Lower lobe of right lung (tissue), 2 donors: ENCODE results near the gene OXER1. TPM values are rescaled to one million over a fixed set of nuclear protein-coding genes. Genes with fewer than 3 reads are reported as not detected.

Source experiments
- ATAC-seq, 2 donors: fragments of 200-7000 bp; cut with Tn5 transposase; one replicate each; pipeline ENCODE4 v1.9.1; 2020 to 2022; ENCODE audit warnings: mild to moderate bottlenecking in 2 of 2, moderate library complexity in 2 of 2
- DNase-seq: peaks from one replicate; pipeline ENCODE4 v3.0.0-alpha.2; 2020
- H3K27ac ChIP-seq: fragments of 200-600 bp; one replicate; pipeline ENCODE4 v1.8.0; 2022
- H3K27me3 ChIP-seq: fragments of 200-600 bp; one replicate; pipeline ENCODE4 v1.8.0; 2022; ENCODE audit warnings: low read depth
- H3K36me3 ChIP-seq: fragments of 200-600 bp; one replicate; pipeline ENCODE4 v1.8.0; 2022; ENCODE audit warnings: mild to moderate bottlenecking
- H3K4me1 ChIP-seq: fragments of 200-600 bp; one replicate; pipeline ENCODE4 v1.8.0; 2022
- H3K4me3 ChIP-seq: fragments of 200-600 bp; one replicate; pipeline ENCODE4 v1.8.0; 2022; ENCODE audit warnings: mild to moderate bottlenecking
- H3K9me3 ChIP-seq: fragments of 200-600 bp; one replicate; pipeline ENCODE4 v1.8.0; 2022
- intact Hi-C: fragments of 100-400 bp; cut with DNase I; formaldehyde crosslinking; loops from one replicate; pipeline ENCODE4 v1.11.0; 2022
- long read RNA-seq: library from polyadenylated mRNA; unstranded; transcript quantifications from one replicate; pipeline ENCODE4 v2.0.0, GENCODE V29; 2021
- total RNA-seq: library from RNA; stranded (reverse); fragmentation: NEBNext Ultra II Directional; extraction: Animal tissue kit (Norgen Biotek cat#: 25700); gene quantifications from one replicate; pipeline ENCODE4 v1.2.1, GENCODE V29; 2021
- TF ChIP-seq, protein P1 (sequence below): fragments of 200-600 bp; IDR thresholded peaks from one replicate; pipeline ENCODE4 v1.8.0; 2022; ENCODE audit warnings: antibody characterized with exemption, mild to moderate bottlenecking
- donor health status: DM: no; HTN: yes; CAD: no; lungs with severe emphysema.

Gene OXER1, protein sequence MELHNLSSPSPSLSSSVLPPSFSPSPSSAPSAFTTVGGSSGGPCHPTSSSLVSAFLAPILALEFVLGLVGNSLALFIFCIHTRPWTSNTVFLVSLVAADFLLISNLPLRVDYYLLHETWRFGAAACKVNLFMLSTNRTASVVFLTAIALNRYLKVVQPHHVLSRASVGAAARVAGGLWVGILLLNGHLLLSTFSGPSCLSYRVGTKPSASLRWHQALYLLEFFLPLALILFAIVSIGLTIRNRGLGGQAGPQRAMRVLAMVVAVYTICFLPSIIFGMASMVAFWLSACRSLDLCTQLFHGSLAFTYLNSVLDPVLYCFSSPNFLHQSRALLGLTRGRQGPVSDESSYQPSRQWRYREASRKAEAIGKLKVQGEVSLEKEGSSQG
- 1.9 TPM for total RNA-seq
- long read RNA-seq, partial matches to known transcripts, result 0 of 4 reads
- long read RNA-seq, other reads (novel, unspliced or antisense), result 0 of 4 reads

DNA sequence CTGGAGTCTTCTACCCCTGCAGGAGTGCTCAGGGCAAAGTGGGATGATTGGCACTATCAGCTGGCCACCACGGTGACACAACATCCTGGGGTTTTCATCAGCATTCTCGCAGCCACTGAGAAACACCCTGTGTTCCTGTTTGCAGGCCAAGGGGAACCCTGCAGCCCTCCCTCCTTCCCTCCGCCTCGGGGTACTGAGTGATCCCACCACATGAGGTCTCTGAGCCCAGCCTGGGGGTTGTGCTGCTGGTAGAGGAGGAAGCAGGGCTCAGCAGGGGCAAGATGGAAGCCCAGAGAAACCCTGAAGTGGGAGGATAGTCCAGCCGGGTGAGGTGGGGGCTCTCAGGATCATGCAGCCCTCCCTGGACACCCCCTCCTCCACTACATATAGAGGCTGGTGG, at the start of gene OXER1:
TSS of gene OXER1 (minus strand) at position 40 of the 400 bp plus-strand sequence. CDS start 73 bp downstream, outside the sequence.
- TF ChIP-seq, protein P1, sequence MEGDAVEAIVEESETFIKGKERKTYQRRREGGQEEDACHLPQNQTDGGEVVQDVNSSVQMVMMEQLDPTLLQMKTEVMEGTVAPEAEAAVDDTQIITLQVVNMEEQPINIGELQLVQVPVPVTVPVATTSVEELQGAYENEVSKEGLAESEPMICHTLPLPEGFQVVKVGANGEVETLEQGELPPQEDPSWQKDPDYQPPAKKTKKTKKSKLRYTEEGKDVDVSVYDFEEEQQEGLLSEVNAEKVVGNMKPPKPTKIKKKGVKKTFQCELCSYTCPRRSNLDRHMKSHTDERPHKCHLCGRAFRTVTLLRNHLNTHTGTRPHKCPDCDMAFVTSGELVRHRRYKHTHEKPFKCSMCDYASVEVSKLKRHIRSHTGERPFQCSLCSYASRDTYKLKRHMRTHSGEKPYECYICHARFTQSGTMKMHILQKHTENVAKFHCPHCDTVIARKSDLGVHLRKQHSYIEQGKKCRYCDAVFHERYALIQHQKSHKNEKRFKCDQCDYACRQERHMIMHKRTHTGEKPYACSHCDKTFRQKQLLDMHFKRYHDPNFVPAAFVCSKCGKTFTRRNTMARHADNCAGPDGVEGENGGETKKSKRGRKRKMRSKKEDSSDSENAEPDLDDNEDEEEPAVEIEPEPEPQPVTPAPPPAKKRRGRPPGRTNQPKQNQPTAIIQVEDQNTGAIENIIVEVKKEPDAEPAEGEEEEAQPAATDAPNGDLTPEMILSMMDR, result no peak
- Histone ChIP-seq H3K27ac (no peak within 1 kb of the TSS), H3K4me3 (no peak within 1 kb of the TSS), H3K27me3 (no peaks in the 10 kb centered on the region), H3K36me3 (no peaks in the 10 kb centered on the region), H3K9me3 (no peaks in the 10 kb centered on the region), H3K4me1 (no peaks in the 10 kb centered on the region)
- DNase-seq (no peak), ATAC-seq (peak; percentile 5 to 26)
- intact Hi-C loops, result no loop called here

DNA sequence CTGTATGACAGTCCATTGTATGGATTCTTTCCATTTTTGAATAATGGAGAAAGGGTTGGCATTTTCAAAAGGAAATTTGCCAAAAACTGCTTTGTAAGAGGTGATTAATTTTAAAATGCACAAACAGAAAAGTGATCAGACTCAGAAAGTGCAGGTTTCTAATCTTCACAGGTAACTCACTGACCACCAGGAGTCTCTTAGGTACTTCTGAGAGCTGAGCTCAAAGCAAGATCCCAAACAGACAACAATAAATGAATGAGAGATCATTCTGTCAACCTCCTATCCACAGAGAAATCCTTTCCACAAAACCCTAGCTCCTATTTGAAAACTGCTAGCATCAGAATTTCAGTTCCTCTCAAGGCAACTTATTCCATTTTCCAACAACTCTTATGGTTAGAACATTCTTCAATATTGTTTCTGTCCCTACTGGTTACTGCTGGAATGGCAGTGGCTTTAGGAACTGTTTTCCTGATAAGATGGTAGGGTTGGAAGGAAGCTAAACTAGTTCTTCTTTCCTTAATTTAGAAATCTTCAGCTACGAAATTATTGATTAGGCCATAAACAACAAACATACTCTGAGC, 49.1 kb upstream of the OXER1 start:
- TF ChIP-seq, protein P1, result peak; percentile 59
- Histone ChIP-seq H3K4me3 (no peak overlapping the region), H3K4me1 (peaks cover 15% of the 10 kb centered on the region), H3K27ac (no peak overlapping the region), H3K9me3 (peaks cover 3% of the 10 kb centered on the region), H3K27me3 (no peaks in the 10 kb centered on the region), H3K36me3 (no peaks in the 10 kb centered on the region)
- no peak for DNase-seq
- intact Hi-C loops, result no loop called here
- ATAC-seq, result no peak

DNA sequence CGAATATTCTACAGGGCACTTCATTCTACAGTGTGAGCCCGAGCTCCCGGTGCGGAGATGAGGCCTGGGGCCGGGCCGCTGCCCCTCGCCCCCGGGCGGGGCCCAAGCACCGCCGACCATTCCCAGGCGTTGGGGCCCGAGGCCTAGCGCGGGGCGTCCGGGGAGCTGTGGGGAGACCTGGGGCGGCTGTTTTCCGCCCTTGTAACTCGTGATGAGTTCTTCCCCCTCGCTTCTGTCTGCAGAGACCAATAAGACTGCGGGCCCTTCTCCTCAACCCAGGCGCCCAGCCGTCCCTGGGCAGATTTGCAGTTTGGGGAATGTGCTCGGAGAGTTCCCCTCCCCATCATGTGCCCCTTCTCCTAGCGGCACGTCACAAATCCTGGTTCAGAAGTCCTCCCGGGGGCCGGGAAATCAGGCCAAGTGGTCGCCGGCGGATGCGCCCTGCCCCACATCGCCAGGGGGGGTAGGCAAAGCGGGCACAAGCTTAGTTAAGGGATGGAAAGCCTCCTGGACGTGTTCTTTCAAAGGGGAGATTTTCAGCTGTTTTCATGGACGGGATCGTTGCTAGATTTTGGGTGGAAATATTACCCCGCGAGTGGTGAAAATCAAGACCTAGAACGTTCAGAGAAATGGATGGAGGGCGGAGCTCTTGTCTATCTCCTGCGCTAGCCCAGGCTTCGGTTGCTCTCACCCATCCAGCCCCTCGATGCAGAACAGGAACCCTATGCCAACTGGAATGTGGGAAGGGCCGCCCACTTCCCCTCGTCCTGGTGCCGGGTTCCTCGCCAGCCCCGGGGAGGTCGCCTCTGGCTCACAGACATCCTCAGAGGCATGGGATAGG, 47.3 kb upstream of the OXER1 start:
- DNase-seq (peak; percentile 61), ATAC-seq (peak; percentile 22 to 29)
- Histone ChIP-seq H3K4me1 (peaks cover 15% of the 10 kb centered on the region), H3K36me3 (no peaks in the 10 kb centered on the region), H3K9me3 (peaks cover 3% of the 10 kb centered on the region), H3K27ac (peak overlapping the region; percentile 99), H3K4me3 (peak overlapping the region; percentile 66), H3K27me3 (no peaks in the 10 kb centered on the region)
- intact Hi-C loops, result no loop called here
- TF ChIP-seq, protein P1, result no peak

DNA sequence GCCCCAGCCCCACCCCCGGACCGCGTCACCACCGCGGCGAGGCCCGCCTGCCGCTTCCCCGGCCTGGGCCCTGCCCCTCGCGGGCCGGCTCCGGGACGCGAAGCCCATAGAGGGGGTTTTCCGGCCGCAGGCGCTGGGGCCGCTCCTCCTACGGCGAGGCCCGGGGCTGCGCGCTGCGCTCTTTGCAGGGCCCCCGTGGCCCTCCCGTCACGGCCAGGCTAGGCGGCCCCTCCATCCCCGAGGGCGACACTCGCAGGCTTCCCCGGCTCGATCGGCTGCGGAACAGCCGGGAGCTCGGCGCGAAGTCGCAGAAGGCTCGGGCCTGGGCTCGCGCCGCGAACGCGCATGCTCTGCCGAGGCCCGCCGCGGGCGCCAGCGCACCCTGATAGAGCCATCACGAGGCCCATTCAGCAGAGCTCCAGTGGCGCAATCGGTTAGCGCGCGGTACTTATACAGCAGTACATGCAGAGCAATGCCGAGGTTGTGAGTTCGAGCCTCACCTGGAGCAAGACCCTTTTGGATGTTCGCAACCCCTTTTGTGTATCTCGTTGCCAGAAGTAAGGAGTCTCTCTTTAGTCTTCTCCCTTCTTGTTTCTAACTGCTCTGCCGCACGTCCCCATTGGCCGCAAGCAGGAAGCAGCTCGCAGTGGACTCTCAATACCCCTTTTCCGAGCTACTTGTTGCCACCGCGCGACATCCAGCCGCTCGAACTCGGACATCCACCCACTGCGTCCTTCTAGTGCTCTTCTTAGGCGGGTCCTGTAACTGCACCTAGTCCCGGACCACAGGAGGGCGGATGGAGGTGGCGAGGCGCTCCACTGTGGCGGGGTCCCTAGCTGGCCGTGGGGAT, 46.4 kb upstream of the OXER1 start:
- H3K4me1 ChIP-seq, result peaks cover 15% of the 10 kb centered on the region
- TF ChIP-seq, protein P1, result no peak
- DNase-seq (peak; percentile 97), ATAC-seq (peak; percentile 93 to 96)
- peak overlapping the region; percentile 66 for H3K4me3 ChIP-seq
- peaks cover 3% of the 10 kb centered on the region for H3K9me3 ChIP-seq
- H3K27me3 ChIP-seq, result no peaks in the 10 kb centered on the region
- no peaks in the 10 kb centered on the region for H3K36me3 ChIP-seq
- intact Hi-C loops, result no loop called here
- H3K27ac ChIP-seq, result peak overlapping the region; percentile 99

DNA sequence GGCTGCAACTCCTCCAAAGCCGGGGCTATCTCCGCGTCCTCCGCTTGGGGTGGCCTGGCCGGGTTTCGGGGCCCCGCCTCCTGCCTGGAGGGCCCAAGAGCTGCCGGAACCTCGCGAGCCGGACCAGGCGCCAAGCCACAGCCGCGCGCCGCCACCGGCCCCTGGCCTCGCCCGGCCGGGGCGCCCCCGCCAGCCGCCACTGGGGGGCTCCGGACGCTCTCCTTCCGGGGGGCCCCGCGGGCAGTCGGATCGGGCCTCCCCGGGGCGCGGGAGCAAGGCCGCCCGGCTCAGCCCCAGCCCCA, 45.8 kb upstream of the OXER1 start:
- H3K4me1 ChIP-seq, result peaks cover 15% of the 10 kb centered on the region
- H3K36me3 ChIP-seq, result no peaks in the 10 kb centered on the region
- DNase-seq, result peak; percentile 92
- peaks cover 3% of the 10 kb centered on the region for H3K9me3 ChIP-seq
- ATAC-seq, result peak; percentile 78 to 79
- TF ChIP-seq, protein P1, result peak; percentile 48
- intact Hi-C loops, result no loop called here
- H3K27me3 ChIP-seq, result no peaks in the 10 kb centered on the region
- peak overlapping the region; percentile 66 for H3K4me3 ChIP-seq
- peak overlapping the region; percentile 99 for H3K27ac ChIP-seq
